ENCODE data around the gene STXBP4.

- TF ChIP-seq CTCF (IDR thresholded peaks at IDR 0.05; ENCODE audit: insufficient read depth, low read length, poor library complexity, severe bottlenecking) (no peak), EZH2phosphoT487 (conservative IDR thresholded peaks at IDR 0.05; ENCODE audit: low read length) (no peak)
Measured at GRCh38 chr17:55110521-55110920, 142.0 kb downstream of the STXBP4 start.
